Measurements from ENCODE around the gene ZNF133.
"Not testable (repeated sequence)": the region's sequence is repeated elsewhere in the genome, so short reads cannot be mapped to it uniquely, and the experiment has no call there.

Gene ZNF133

DNA sequence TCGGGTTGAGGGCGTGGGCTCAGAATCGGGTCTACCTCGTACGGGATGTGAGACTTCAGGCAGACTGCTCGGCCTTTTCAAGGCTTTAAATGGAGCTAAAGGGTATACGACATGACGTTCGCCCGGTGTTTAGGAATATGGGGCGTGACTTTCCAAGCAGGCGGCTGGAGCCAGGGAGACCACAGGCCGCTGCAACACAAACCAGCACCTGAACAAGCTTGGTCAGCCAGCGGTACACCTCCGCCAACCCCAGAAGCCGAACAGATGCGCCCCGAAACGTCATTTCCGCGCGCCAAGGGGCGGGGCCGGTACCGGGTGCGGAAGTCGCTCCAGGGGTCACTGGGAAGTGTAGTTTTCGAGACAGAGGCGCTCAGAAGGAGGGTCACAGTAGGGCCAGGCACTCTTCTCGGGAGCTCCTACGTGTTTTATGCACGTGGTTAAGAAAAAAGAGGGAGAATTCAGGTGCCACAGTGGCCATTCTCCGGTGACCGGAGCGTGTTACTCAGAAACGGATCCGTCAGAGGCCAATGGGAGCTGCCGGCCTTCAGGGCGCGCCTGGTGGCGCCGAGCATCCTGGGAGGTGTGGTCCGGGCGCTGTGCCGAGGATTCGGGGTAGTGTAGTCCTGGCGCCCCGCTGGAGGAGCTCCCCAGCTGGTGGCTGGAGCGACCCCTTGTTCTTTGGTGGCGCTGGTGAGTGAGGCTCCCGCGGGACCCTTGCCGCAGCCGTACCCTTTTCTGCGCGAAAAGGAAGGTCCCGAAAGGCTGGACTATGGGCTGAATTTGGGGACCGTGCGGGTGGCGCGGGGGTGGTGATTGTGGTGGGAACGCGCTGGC, at the start of gene ZNF133:
Gene ZNF133 (plus strand): TSS at position 613 of the 834 bp plus-strand sequence. CDS start 17,160 bp downstream, outside the sequence.
- peak within 1 kb of the TSS; percentile 67 for H3K4me3 ChIP-seq (ENCODE audit: low read length)
- TF ChIP-seq, protein P1, sequence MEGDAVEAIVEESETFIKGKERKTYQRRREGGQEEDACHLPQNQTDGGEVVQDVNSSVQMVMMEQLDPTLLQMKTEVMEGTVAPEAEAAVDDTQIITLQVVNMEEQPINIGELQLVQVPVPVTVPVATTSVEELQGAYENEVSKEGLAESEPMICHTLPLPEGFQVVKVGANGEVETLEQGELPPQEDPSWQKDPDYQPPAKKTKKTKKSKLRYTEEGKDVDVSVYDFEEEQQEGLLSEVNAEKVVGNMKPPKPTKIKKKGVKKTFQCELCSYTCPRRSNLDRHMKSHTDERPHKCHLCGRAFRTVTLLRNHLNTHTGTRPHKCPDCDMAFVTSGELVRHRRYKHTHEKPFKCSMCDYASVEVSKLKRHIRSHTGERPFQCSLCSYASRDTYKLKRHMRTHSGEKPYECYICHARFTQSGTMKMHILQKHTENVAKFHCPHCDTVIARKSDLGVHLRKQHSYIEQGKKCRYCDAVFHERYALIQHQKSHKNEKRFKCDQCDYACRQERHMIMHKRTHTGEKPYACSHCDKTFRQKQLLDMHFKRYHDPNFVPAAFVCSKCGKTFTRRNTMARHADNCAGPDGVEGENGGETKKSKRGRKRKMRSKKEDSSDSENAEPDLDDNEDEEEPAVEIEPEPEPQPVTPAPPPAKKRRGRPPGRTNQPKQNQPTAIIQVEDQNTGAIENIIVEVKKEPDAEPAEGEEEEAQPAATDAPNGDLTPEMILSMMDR (IDR thresholded peaks at IDR 0.05; ENCODE audit: insufficient read depth, low read depth, low read length, missing control alignments): no peak
- peak; percentile 97 for DNase-seq (ENCODE audit: low read depth)

DNA sequence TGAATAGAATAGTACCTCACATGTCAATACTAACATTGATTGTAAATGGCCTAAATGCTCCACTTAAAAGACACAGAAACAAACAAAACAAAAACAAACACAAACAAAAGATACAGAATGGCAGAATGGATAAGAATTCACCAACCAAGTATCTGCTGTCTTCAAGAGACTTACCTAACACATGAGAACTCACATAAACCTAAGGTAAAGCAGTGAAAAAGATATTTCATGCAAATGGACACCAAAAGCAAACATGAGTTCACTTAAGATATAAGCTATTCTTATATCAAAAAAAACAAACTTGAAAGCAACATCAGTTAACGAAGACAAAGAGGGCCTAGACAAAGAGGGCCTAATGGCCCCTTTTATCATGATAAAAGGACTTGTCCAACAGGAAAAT, 47.3 kb upstream of the ZNF133 start:
- DNase-seq (ENCODE audit: low read depth): no peak
- no peak overlapping the region for H3K4me3 ChIP-seq (ENCODE audit: low read length)
- TF ChIP-seq, protein P1 (IDR thresholded peaks at IDR 0.05; ENCODE audit: insufficient read depth, low read depth, low read length, missing control alignments): no peak

DNA sequence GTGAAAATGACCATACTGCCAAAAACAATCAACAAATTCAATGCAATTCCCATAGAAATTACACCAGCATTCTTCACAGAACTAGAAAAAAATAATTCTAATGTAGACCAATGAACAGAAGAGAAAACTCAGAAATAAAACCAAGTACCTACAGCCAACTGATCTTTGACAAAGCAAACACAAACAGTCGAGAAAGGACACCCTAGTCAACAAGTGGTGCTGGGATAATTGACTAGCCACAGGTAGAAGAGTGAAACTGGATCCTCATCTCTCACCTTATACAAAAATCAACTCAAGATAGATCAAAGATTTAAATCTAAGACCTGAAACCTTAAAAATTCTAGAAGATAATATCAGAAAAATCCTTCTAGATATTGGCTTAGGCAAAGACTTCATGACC, 44.5 kb upstream of the ZNF133 start:
- DNase-seq (ENCODE audit: low read depth): no peak
- TF ChIP-seq, protein P1 (IDR thresholded peaks at IDR 0.05; ENCODE audit: insufficient read depth, low read depth, low read length, missing control alignments): no peak
- H3K4me3 ChIP-seq (ENCODE audit: low read length): no peak overlapping the region

DNA sequence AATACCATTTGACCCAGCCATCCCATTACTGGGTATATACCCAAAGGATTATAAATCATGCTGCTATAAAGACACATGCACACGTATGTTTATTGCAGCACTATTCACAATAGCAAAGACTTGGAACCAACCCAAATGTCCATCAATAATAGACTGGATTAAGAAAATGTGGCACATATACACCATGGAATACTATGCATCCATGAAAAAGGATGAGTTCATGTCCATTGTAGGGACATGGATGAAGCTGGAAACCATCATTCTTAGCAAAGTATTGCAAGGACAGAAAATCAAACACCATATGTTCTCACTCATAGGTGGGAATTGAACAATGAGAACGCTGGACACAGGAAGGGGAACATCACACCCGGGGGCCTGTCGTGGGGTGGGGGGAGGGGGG, 39.8 kb upstream of the ZNF133 start:
- not testable (repeated sequence) for H3K4me3 ChIP-seq (ENCODE audit: low read length)

DNA sequence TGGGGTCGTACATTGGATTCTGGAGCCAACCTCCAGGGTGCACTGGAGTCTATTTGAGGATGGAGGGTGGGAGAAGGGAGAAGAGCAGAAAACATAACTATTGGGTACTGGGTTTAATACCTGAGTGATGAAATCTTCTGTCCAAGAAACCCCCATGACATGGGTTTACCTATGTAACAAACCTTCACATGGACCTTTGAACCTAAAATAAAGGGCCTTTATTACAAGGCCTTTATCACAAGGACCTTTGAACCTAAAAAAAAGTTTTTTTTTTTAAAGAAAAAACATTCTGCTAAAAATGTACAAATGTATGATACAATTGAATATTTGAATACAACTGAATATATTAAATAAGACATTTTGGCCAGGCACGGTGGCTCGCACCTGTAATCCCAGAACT, 38.1 kb upstream of the ZNF133 start:
- DNase-seq (ENCODE audit: low read depth): no peak
- no peak overlapping the region for H3K4me3 ChIP-seq (ENCODE audit: low read length)
- TF ChIP-seq, protein P1 (IDR thresholded peaks at IDR 0.05; ENCODE audit: insufficient read depth, low read depth, low read length, missing control alignments): no peak

More for the DNA sequence above, 39.8 kb upstream of the ZNF133 start:
- DNase-seq (ENCODE audit: low read depth): not testable (repeated sequence)

DNA sequence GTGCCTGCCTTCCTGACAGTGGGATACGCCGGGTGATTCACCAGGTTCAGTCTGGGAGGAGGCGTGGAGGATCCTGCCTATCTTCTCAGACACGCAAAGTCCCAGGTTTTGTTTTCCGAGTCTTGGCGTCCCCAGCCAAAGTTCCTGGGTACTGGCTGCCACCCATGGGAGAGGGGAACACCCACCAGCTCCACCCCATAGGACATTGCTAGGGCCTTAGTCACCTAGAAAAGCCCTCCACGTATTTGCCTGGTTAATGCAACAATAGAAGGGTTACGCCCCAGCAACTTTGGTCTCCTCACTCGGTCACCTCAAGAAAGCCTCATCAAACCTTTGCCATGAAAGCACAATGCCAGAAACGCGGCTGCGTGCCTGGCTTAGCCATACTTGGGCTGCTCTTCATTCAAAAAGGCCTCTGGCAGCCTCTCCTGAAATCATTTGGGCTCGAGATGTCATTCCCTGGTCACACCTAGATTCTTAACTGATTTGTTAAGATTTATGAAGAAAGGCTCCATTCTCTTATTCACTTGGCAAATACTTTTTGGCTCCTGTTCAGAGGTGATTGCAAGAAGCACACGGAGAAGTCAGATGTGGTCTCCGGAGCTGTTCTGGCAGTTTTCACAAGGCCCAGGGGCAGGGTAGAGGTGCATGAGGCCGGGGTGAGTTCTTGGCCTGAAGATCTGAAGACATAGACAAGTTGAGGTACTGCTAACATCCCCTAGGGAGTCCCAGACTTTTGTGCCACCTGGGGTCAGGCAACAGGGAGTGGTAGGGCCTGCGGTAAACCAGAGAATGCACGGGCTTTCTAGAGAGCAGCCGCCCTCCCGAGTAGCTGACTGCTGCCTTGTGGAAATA, 35.5 kb upstream of the ZNF133 start:
- H3K4me3 ChIP-seq (ENCODE audit: low read length): no peak overlapping the region
- DNase-seq (ENCODE audit: low read depth): peak; percentile 94
- TF ChIP-seq, protein P1 (IDR thresholded peaks at IDR 0.05; ENCODE audit: insufficient read depth, low read depth, low read length, missing control alignments): no peak

DNA sequence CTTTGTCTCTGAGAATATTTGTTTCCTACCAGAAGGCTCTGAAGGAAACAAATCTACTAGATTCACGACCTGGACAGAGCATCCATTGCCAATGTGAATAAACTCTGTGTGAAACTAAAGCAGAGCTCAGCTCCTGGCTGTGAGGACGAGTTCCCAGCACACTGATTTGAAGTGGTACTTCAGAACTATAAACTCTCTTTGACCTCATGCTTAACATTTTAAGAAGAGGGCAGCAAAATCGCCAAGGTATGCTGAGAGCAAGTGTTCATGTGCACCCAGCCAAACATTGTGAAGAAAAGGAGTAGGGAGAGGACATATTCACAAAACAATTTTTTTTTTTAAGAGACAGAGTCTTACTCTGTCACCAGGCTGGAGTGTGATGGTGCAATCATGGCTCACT, 33.7 kb upstream of the ZNF133 start:
- TF ChIP-seq, protein P1 (IDR thresholded peaks at IDR 0.05; ENCODE audit: insufficient read depth, low read depth, low read length, missing control alignments): no peak
- H3K4me3 ChIP-seq (ENCODE audit: low read length): no peak overlapping the region
- no peak for DNase-seq (ENCODE audit: low read depth)
